Ishikawa (cell line): ENCODE data around the gene SCTR.

Experiments
- CEBPB ChIP-seq: IDR thresholded peaks from 2 replicates; pipeline ENCODE4 v1.6.1; 2012
- CREB1 ChIP-seq: IDR thresholded peaks from 2 replicates; pipeline ENCODE4 v1.6.1; 2012; ENCODE audit warnings: low read depth
- EGR1 ChIP-seq: IDR thresholded peaks from 2 replicates; pipeline ENCODE4 v1.6.1; 2012
- EP300 ChIP-seq: IDR thresholded peaks from 2 replicates; pipeline ENCODE4 v1.6.1; 2012; ENCODE audit warnings: borderline replicate concordance
- FOXM1 ChIP-seq: IDR thresholded peaks from 2 replicates; pipeline ENCODE4 v1.6.1; 2012; ENCODE audit warnings: low read depth, borderline replicate concordance
- NFIC ChIP-seq: IDR thresholded peaks from 2 replicates; pipeline ENCODE4 v1.6.1; 2012
- RAD21 ChIP-seq: IDR thresholded peaks from 2 replicates; pipeline ENCODE4 v1.6.1; 2012; ENCODE audit warnings: low read depth
- TAF1 ChIP-seq: IDR thresholded peaks from 2 replicates; pipeline ENCODE4 v1.6.1; 2012; ENCODE audit warnings: low read depth, mild to moderate bottlenecking
- TCF12 ChIP-seq: IDR thresholded peaks from 2 replicates; pipeline ENCODE4 v1.6.1; 2012; ENCODE audit warnings: low read depth
- TEAD4 ChIP-seq: IDR thresholded peaks from 2 replicates; pipeline ENCODE4 v1.6.1; 2012
- YY1 ChIP-seq: IDR thresholded peaks from 2 replicates; pipeline ENCODE4 v1.6.1; 2012; ENCODE audit warnings: low read depth
- ZBTB7A ChIP-seq: IDR thresholded peaks from 2 replicates; pipeline ENCODE4 v1.6.1; 2012; ENCODE audit warnings: low read depth
- TF ChIP-seq, protein P1 (sequence below): IDR thresholded peaks from 2 replicates; pipeline ENCODE4 v1.6.1; 2012; ENCODE audit warnings: low read depth, mild to moderate bottlenecking
- TF ChIP-seq, protein P2 (sequence below): IDR thresholded peaks from 2 replicates; pipeline ENCODE4 v1.6.1; 2012
- TF ChIP-seq, protein P3 (sequence below): IDR thresholded peaks from 2 replicates; pipeline ENCODE4 v1.6.1; 2012

SCTR gene

DNA sequence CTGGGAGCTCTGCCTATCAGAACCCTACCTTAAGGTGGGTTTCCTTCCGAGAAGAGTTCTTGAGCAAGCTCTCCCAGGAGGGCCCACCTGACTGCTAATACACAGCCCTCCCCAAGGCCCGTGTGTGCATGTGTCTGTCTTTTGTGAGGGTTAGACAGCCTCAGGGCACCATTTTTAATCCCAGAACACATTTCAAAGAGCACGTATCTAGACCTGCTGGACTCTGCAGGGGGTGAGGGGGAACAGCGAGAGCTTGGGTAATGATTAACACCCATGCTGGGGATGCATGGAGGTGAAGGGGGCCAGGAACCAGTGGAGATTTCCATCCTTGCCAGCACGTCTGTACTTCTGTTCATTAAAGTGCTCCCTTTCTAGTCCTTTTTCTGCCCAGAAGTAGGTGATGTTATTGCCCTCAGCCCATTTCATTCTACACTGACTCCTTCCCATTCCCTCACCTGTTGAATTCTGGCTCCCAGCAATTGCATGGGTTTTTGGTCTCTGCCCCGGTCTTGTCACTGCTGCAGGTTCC lies 86.1 kb downstream of the SCTR start:
- TF ChIP-seq TEAD4 (no peak), EP300 (no peak), FOXM1 (no peak), CREB1 (no peak), YY1 (no peak), TCF12 (no peak), CEBPB (no peak), RAD21 (no peak), TAF1 (no peak), ZBTB7A (no peak), NFIC (no peak), EGR1 (no peak)
- TF ChIP-seq, protein P1, sequence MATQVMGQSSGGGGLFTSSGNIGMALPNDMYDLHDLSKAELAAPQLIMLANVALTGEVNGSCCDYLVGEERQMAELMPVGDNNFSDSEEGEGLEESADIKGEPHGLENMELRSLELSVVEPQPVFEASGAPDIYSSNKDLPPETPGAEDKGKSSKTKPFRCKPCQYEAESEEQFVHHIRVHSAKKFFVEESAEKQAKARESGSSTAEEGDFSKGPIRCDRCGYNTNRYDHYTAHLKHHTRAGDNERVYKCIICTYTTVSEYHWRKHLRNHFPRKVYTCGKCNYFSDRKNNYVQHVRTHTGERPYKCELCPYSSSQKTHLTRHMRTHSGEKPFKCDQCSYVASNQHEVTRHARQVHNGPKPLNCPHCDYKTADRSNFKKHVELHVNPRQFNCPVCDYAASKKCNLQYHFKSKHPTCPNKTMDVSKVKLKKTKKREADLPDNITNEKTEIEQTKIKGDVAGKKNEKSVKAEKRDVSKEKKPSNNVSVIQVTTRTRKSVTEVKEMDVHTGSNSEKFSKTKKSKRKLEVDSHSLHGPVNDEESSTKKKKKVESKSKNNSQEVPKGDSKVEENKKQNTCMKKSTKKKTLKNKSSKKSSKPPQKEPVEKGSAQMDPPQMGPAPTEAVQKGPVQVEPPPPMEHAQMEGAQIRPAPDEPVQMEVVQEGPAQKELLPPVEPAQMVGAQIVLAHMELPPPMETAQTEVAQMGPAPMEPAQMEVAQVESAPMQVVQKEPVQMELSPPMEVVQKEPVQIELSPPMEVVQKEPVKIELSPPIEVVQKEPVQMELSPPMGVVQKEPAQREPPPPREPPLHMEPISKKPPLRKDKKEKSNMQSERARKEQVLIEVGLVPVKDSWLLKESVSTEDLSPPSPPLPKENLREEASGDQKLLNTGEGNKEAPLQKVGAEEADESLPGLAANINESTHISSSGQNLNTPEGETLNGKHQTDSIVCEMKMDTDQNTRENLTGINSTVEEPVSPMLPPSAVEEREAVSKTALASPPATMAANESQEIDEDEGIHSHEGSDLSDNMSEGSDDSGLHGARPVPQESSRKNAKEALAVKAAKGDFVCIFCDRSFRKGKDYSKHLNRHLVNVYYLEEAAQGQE: no peak
- TF ChIP-seq, protein P2, sequence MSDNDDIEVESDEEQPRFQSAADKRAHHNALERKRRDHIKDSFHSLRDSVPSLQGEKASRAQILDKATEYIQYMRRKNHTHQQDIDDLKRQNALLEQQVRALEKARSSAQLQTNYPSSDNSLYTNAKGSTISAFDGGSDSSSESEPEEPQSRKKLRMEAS: no peak
- TF ChIP-seq, protein P3, sequence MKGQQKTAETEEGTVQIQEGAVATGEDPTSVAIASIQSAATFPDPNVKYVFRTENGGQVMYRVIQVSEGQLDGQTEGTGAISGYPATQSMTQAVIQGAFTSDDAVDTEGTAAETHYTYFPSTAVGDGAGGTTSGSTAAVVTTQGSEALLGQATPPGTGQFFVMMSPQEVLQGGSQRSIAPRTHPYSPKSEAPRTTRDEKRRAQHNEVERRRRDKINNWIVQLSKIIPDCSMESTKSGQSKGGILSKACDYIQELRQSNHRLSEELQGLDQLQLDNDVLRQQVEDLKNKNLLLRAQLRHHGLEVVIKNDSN: no peak

DNA sequence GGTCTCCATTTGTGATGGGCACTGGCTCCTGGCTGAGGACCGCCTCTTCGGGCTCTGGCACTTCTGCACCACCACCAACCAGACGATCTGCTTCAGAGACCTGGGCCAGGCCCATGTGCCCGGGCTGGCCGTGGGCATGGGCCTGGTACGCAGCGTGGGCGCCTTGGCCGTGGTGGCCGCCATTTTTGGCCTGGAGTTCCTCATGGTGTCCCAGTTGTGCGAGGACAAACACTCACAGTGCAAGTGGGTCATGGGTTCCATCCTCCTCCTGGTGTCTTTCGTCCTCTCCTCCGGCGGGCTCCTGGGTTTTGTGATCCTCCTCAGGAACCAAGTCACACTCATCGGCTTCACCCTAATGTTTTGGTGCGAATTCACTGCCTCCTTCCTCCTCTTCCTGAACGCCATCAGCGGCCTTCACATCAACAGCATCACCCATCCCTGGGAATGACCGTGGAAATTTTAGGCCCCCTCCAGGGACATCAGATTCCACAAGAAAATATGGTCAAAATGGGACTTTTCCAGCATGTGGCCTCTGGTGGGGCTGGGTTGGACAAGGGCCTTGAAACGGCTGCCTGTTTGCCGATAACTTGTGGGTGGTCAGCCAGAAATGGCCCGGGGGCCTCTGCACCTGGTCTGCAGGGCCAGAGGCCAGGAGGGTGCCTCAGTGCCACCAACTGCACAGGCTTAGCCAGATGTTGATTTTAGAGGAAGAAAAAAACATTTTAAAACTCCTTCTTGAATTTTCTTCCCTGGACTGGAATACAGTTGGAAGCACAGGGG lies 87.1 kb downstream of the SCTR start:
- no peak for TF ChIP-seq EP300

DNA sequence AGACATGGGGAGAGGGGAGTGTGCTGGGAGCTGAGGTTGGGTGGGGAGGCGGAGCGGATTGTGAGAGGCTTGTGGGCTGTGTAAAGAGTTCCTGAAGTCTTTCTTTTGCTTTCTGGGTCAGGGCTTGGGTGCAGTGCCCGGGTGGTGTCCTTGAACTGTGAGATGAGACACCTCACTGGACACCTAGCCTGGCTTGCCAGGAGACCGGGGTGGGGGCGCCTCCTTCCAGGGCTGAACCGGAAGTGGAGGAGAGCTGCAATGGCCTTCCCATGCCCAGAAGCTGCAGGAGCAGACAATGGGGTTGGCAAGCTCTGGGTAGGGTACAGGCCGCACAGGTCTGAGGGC lies 88.4 kb downstream of the SCTR start:
- TF ChIP-seq CEBPB: no peak
- no peak for TF ChIP-seq RAD21
- no peak for TF ChIP-seq ZBTB7A

DNA sequence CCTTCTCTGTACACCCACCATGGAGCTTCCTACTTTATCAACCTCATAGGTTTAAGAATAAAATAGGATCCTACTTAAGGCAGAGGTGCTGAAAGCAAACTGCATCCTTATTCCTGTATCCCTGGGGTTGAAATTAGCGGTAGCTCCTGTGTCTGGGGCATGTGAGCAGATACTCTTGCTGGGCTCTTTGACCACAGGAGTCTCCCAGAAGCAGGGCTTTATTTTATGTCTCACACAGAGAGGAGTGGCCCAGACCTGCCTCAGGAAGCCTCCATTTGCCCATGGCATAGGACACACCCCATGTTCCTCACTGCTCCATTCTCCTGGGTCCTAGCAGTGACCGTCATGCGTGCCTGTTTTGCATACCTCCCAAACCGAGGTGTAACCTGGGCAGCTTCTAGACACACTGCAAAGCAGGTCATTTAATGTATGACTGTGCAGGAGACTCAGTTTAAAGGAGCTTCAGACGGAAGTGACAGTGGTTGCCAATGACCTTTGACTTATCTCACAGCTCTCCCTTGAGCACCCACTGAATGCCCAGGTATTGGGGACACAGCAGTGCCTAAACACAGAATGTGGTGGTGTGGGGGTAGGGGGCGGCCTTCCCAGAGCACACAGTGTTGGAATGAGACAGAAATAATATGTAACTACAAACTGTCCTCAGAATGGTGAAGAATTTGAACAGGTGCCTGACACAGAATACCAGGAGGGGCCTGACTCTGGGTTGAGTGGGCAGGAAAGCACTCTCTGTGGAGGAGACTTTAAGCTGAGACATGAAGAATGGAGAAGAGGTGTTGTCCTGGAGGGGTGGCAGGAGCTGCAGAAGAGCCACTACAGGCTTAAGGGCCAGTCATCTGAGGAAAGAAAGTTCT lies 89.0 kb downstream of the SCTR start:
- TF ChIP-seq, protein P1: no peak
- TF ChIP-seq NFIC (no peak), TAF1 (no peak), CREB1 (no peak)
- TF ChIP-seq, protein P2: no peak

DNA sequence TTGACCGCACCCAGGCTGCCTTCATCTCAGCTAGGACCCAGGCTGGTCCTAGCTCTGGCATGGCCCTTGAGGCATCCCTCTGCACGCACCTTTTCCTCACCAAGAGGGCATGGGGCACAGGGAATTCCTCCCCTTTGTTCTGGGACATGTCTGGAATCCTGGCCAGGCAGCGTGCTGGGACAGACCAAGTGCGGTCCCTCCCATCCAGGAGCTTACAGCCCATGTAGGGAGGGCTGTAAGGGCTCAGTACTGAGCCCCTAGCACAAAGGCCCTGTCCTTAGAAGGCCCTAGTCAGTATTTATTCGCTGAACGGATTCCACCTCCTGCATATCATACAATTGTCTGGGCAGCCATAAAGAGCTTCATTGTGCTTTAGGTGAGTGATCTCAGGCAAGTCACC lies 89.6 kb downstream of the SCTR start:
- TF ChIP-seq CREB1: no peak
- no peak for TF ChIP-seq RAD21
- no peak for TF ChIP-seq EGR1
- no peak for TF ChIP-seq FOXM1
- no peak for TF ChIP-seq YY1
- TF ChIP-seq EP300: no peak
- TF ChIP-seq TAF1: no peak
- no peak for TF ChIP-seq TEAD4
- no peak for TF ChIP-seq ZBTB7A
- no peak for TF ChIP-seq CEBPB
- TF ChIP-seq, protein P3: no peak
- TF ChIP-seq, protein P2: no peak
- no peak for TF ChIP-seq TCF12
- TF ChIP-seq, protein P1: no peak
- no peak for TF ChIP-seq NFIC
